Measurements from ENCODE around the gene RIBC1. TPM values are rescaled to one million over a fixed set of nuclear protein-coding genes. Genes with fewer than 3 reads are reported as not detected.
A peak's percentile ranks its signal among the peaks of the same experiment; 100 is the strongest.
"Not testable (repeated sequence)": the region's sequence is repeated elsewhere in the genome, so short reads cannot be mapped to it uniquely, and the experiment has no call there.

RIBC1 gene
- 3.0 TPM for total RNA-seq

- DNase-seq (ENCODE audit: low read depth in 2 of 3, low spot score in 2 of 3), result no peak
These were observed at the start of gene RIBC1 for GRCh38 chrX:53422861-53423306. Gene RIBC1, plus strand, starts transcription at chrX:53422873. Its CDS starts 3,404 bp downstream, at chrX:53426277.

GRCh38 chrX:53373307-53373706, 49.4 kb upstream of the RIBC1 start:
- no peak for DNase-seq (ENCODE audit: low read depth in 2 of 3, low spot score in 2 of 3)

- peak in 1 of 3 donors; percentile 6 for DNase-seq (ENCODE audit: low read depth in 2 of 3, low spot score in 2 of 3)
These were observed 48.4 kb upstream of the RIBC1 start for GRCh38 chrX:53374222-53374820.

GRCh38 chrX:53374923-53375322, 47.8 kb upstream of the RIBC1 start:
- no peak for DNase-seq (ENCODE audit: low read depth in 2 of 3, low spot score in 2 of 3)

- no peak for DNase-seq (ENCODE audit: low read depth in 2 of 3, low spot score in 2 of 3)
These were observed 45.8 kb upstream of the RIBC1 start for GRCh38 chrX:53376888-53377287.

- DNase-seq (ENCODE audit: low read depth in 2 of 3, low spot score in 2 of 3), result no peak
These were observed 45.2 kb upstream of the RIBC1 start for GRCh38 chrX:53377464-53377863.

GRCh38 chrX:53379008-53379710, 43.5 kb upstream of the RIBC1 start:
- no peak for DNase-seq (ENCODE audit: low read depth in 2 of 3, low spot score in 2 of 3)

GRCh38 chrX:53379747-53380146, 42.9 kb upstream of the RIBC1 start:
- no peak for DNase-seq (ENCODE audit: low read depth in 2 of 3, low spot score in 2 of 3)

GRCh38 chrX:53383376-53384076, 39.1 kb upstream of the RIBC1 start:
- DNase-seq (ENCODE audit: low read depth in 2 of 3, low spot score in 2 of 3), result no peak

GRCh38 chrX:53395605-53396298, 26.9 kb upstream of the RIBC1 start:
- DNase-seq (ENCODE audit: low read depth in 2 of 3, low spot score in 2 of 3), result no peak

- no peak for DNase-seq (ENCODE audit: low read depth in 2 of 3, low spot score in 2 of 3)
These were observed 24.5 kb upstream of the RIBC1 start for GRCh38 chrX:53398216-53398615.

GRCh38 chrX:53403535-53403934, 19.1 kb upstream of the RIBC1 start:
- no peak for DNase-seq (ENCODE audit: low read depth in 2 of 3, low spot score in 2 of 3)

GRCh38 chrX:53412446-53412845, 10.2 kb upstream of the RIBC1 start:
- peak in 1 of 3 donors; percentile 39 for DNase-seq (ENCODE audit: low read depth in 2 of 3, low spot score in 2 of 3)

- DNase-seq (ENCODE audit: low read depth in 2 of 3, low spot score in 2 of 3), result not testable (repeated sequence)
These were observed 2.3 kb upstream of the RIBC1 start for GRCh38 chrX:53420351-53420750.

- no peak for DNase-seq (ENCODE audit: low read depth in 2 of 3, low spot score in 2 of 3)
These were observed 1.5 kb upstream of the RIBC1 start for GRCh38 chrX:53421125-53421524.

GRCh38 chrX:53421772-53422085, 944 bp upstream of the RIBC1 start:
- DNase-seq (ENCODE audit: low read depth in 2 of 3, low spot score in 2 of 3), result peak in 2 of 3 donors; percentile 46 to 71

GRCh38 chrX:53422086-53422860, 400 bp upstream of the RIBC1 start, which contains the start of gene SMC1A:
Gene SMC1A, minus strand, starts transcription at chrX:53422654. Its CDS starts 54 bp downstream, at chrX:53422600.
- peak; percentile 96 to 98 (median 97) for DNase-seq (ENCODE audit: low read depth in 2 of 3, low spot score in 2 of 3)

- no peak for DNase-seq (ENCODE audit: low read depth in 2 of 3, low spot score in 2 of 3)
These were observed 7.1 kb downstream of the RIBC1 start for GRCh38 chrX:53429755-53430154.

GRCh38 chrX:53430231-53430630, 7.6 kb downstream of the RIBC1 start:
- DNase-seq (ENCODE audit: low read depth in 2 of 3, low spot score in 2 of 3), result no peak
